ENCODE measurements around the gene COX4I2. TPM values are rescaled to one million over a fixed set of nuclear protein-coding genes. Genes with fewer than 3 reads are reported as not detected.

COX4I2 gene
- total RNA-seq, 1 experiment from 2014 or later, result not detected

DNA sequence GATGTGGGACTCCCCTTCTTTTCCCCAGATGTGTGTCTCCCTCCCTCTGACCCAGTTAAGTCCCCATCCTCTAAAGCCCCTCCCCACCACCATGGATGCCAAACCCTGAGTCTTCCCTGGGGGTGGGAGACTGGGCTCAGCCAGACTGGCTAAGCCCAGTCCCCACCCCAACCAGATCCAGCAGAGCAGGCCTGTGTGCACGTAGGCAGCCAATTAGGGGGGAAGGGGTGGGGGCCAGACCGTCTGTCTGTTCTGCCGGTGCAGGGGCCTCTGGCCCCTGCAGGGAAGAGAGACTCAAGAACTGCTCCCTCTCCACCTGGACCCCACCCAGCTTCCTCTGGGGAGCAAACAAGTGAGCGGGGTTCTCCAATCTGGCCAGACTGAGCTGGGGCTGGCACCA lies 605 bp downstream of the COX4I2 start:
- no peaks in the 10 kb centered on the region for H3K36me3 ChIP-seq (ENCODE audit: insufficient read depth, low read length, poor library complexity, severe bottlenecking)
- no peak overlapping the region for H3K27ac ChIP-seq (ENCODE audit: low read depth, low read length, poor library complexity, severe bottlenecking)
- TF ChIP-seq, protein P1, sequence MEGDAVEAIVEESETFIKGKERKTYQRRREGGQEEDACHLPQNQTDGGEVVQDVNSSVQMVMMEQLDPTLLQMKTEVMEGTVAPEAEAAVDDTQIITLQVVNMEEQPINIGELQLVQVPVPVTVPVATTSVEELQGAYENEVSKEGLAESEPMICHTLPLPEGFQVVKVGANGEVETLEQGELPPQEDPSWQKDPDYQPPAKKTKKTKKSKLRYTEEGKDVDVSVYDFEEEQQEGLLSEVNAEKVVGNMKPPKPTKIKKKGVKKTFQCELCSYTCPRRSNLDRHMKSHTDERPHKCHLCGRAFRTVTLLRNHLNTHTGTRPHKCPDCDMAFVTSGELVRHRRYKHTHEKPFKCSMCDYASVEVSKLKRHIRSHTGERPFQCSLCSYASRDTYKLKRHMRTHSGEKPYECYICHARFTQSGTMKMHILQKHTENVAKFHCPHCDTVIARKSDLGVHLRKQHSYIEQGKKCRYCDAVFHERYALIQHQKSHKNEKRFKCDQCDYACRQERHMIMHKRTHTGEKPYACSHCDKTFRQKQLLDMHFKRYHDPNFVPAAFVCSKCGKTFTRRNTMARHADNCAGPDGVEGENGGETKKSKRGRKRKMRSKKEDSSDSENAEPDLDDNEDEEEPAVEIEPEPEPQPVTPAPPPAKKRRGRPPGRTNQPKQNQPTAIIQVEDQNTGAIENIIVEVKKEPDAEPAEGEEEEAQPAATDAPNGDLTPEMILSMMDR (conservative IDR thresholded peaks at IDR 0.05; ENCODE audit: low read depth, low read length), result no peak
- no peak for TF ChIP-seq EZH2 (IDR thresholded peaks at IDR 0.05; ENCODE audit: borderline replicate concordance, low read depth, low read length, poor library complexity, severe bottlenecking)
- H3K9me3 ChIP-seq (ENCODE audit: low read depth, low read length, poor library complexity, severe bottlenecking), result no peaks in the 10 kb centered on the region
- no peaks in the 10 kb centered on the region for H3K27me3 ChIP-seq (replicated peaks; ENCODE audit: insufficient read depth, low read depth, low read length, poor library complexity)
- no peaks in the 10 kb centered on the region for H3K4me1 ChIP-seq (ENCODE audit: insufficient read depth, low read length, poor library complexity, severe bottlenecking)
- no peak overlapping the region for H3K4me3 ChIP-seq (ENCODE audit: low read depth, low read length, poor library complexity, severe bottlenecking)
- ChIA-PET POLR2A (ENCODE audit: low non-redundant PET) (no interaction called here), CTCF (no interaction called here)
- no TSS peak for BruUV-seq (replicated peaks)
- intact Hi-C loops (cut with micrococcal nuclease; ENCODE audit: unreplicated experiment), result no loop called here
- no peak for DNase-seq (ENCODE audit: low spot score)

DNA sequence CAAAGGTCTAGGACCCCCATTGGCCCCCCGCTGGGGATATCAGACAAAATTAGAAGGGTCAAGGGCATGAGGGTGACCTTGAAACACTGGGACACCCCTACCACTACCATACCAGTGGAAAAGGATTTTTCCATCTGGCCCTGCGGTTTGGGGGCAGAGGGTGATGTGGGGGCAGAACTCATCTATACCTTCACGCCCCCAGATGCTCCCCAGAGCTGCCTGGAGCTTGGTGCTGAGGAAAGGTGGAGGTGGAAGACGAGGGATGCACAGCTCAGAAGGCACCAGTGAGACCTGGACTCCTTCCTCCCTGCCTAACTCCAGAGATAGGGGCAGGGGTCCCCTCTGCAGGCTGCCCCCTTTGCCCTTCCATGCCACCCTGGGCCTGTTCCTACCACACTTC lies 1.1 kb downstream of the COX4I2 start:
- intact Hi-C loops (cut with micrococcal nuclease; ENCODE audit: unreplicated experiment), result no loop called here
- TF ChIP-seq EZH2 (IDR thresholded peaks at IDR 0.05; ENCODE audit: borderline replicate concordance, low read depth, low read length, poor library complexity, severe bottlenecking), result no peak
- TF ChIP-seq, protein P1 (conservative IDR thresholded peaks at IDR 0.05; ENCODE audit: low read depth, low read length), result no peak
- no peak overlapping the region for H3K27ac ChIP-seq (ENCODE audit: low read depth, low read length, poor library complexity, severe bottlenecking)
- H3K36me3 ChIP-seq (ENCODE audit: insufficient read depth, low read length, poor library complexity, severe bottlenecking), result no peaks in the 10 kb centered on the region
- ChIA-PET POLR2A (ENCODE audit: low non-redundant PET) (no interaction called here), CTCF (no interaction called here)
- H3K27me3 ChIP-seq (replicated peaks; ENCODE audit: insufficient read depth, low read depth, low read length, poor library complexity), result no peaks in the 10 kb centered on the region
- no peak overlapping the region for H3K4me3 ChIP-seq (ENCODE audit: low read depth, low read length, poor library complexity, severe bottlenecking)
- no peak for DNase-seq (ENCODE audit: low spot score)
- BruUV-seq (replicated peaks), result no TSS peak
- no peaks in the 10 kb centered on the region for H3K4me1 ChIP-seq (ENCODE audit: insufficient read depth, low read length, poor library complexity, severe bottlenecking)
- no peaks in the 10 kb centered on the region for H3K9me3 ChIP-seq (ENCODE audit: low read depth, low read length, poor library complexity, severe bottlenecking)

DNA sequence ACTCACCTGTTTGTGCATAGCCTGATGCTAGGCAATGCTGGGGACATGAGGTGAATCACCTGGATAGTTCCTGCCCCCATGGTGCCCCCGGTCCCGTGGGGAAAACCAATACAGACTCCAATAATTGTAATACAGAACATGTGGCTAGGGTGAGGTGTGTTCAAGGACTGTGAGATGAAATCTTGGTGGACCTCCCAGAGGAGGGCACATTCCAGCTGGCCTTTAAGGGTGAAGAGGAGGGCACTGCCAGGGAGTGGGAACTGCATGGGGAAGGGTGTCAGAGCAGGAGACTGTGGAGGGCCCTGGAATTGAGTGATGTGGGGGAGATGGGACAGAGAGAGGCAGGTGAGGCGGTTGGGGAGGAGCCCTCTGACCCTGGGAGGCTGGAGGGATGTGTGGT lies 2.5 kb downstream of the COX4I2 start:
- Histone ChIP-seq H3K9me3 (ENCODE audit: low read depth, low read length, poor library complexity, severe bottlenecking) (no peaks in the 10 kb centered on the region), H3K27me3 (replicated peaks; ENCODE audit: insufficient read depth, low read depth, low read length, poor library complexity) (no peaks in the 10 kb centered on the region), H3K36me3 (ENCODE audit: insufficient read depth, low read length, poor library complexity, severe bottlenecking) (no peaks in the 10 kb centered on the region), H3K27ac (ENCODE audit: low read depth, low read length, poor library complexity, severe bottlenecking) (no peak overlapping the region), H3K4me1 (ENCODE audit: insufficient read depth, low read length, poor library complexity, severe bottlenecking) (no peaks in the 10 kb centered on the region), H3K4me3 (ENCODE audit: low read depth, low read length, poor library complexity, severe bottlenecking) (no peak overlapping the region)
- TF ChIP-seq EZH2 (IDR thresholded peaks at IDR 0.05; ENCODE audit: borderline replicate concordance, low read depth, low read length, poor library complexity, severe bottlenecking), result no peak
- TF ChIP-seq, protein P1 (conservative IDR thresholded peaks at IDR 0.05; ENCODE audit: low read depth, low read length), result no peak
- BruUV-seq (replicated peaks), result no TSS peak
- POLR2A ChIA-PET (ENCODE audit: low non-redundant PET), result no interaction called here
- intact Hi-C loops (cut with micrococcal nuclease; ENCODE audit: unreplicated experiment), result no loop called here
- no peak for DNase-seq (ENCODE audit: low spot score)
- CTCF ChIA-PET, result interaction anchor here (1.2 kb wide), 1 partner anchor 8 kb away, joined by 5 read pairs; no protein-coding TSS in a partner anchor

Measured in A673 (cell line).